GM21576 (cell line): ENCODE results near the gene SARDH.
"Not testable (repeated sequence)": the region's sequence is repeated elsewhere in the genome, so short reads cannot be mapped to it uniquely, and the experiment has no call there.

Source experiments
- ATAC-seq: cut with Tn5 transposase; IDR thresholded peaks from one replicate; pipeline ENCODE4 v1.9.1; 2021; ENCODE audit warnings: mild to moderate bottlenecking, moderate library complexity; ENCODE audit not compliant: unreplicated experiment

SARDH gene

GRCh38 chr9:133635533-133636531 lies 102.3 kb downstream of the SARDH start, which contains the start of gene DBH:
Gene DBH (plus strand): TSS chr9:133636363. CDS start chr9:133636372, 9 bp downstream.
- no peak for ATAC-seq

- no peak for ATAC-seq
Observed at GRCh38 chr9:133635098-133635497, 103.1 kb downstream of the SARDH start.

DNA sequence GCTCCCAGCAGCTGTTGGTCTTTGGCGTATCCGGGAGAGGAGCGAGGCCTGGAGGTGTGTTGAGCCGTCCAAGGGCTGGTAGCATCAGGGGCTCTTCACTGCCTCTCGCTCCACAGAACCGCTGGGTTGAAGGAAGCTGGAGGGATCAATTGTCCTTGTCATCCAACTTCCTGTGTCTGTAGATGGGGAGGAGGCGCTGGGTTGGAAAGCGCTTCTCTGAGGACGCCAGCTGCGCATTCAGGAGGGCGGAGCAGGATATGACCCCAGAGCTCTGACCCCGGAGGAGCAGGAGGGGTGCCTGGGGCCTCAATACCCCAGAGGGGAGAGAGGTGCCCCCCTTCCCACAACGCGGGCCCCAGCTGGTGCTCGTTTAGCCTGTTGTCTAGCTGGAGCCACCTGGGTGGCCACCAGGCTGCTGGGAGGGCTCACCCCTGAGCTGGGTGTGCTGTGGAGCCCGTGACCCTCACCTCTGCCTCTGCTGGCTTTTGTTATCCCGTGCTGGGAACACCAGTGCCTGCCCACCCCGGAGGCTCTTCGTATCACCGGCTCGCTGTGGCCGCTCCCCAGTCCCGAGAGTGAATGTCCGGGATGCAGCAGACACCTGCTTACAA lies 104.0 kb downstream of the SARDH start:
- ATAC-seq, result no peak

GRCh38 chr9:133633681-133634080 lies 104.5 kb downstream of the SARDH start:
- ATAC-seq, result no peak

GRCh38 chr9:133632806-133633680 lies 105.1 kb downstream of the SARDH start:
- ATAC-seq, result no peak

DNA sequence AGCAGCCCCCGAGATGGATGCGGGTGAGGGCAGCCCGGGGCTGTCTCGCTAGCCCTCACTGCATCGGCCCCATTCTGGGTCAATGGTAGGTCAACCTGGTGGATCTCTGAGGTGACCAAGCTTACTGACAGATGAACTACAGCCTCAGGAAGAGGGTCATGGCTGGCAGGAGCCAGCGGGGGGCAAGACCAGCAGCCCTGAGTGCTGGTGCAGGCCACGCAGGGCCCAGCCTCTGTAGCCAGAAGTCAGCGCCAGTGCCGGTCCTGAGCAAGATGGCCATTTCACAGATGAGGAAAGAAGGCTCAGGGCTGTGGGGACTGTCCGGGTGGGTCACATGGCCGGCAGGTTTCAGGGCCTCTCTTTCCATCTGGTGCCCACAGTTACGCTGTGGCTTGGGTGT lies 107.0 kb downstream of the SARDH start:
- ATAC-seq, result no peak

DNA sequence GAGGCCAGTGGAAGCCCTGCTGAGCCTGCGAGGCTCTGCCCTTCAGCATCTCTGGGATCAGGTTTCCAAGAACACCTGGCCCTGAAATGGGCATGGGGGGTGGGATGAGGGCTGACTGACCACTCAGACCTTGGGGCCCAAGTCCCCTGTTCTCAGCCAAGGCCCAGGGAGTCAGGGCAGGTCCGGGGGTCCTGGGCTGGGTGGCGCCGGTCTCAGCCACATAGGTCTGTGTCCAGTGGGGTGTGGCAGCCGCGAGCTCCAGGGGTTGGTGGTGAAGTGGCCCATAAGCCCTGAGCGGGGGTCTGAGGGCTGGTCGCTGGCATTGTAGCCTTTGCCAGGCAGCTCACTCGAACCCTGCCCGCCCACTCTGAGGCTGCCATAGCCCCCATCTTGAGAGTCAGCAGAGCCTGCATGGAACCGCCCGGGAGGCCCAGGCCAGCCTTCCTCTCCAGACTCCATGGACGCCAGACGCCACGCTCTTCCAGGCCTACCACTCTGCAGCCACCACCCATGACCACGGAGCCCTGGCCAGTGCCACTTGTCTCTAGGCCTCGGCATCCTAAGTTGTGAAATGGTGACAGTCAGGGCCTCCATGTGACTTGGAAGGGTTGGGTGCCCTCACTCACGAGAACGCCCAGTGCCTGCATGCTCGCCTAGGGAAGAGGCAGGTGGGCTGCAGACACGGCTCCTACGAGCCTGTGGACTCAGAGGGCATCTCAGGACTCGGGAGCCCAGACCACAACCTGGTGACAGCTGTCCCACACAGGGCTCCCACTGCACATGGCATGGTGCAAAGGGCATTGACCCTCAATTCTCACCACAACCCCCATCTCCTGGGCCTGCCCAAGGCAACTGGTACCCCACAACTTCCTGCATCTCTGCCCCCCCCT lies 108.7 kb downstream of the SARDH start:
- no peak for ATAC-seq

DNA sequence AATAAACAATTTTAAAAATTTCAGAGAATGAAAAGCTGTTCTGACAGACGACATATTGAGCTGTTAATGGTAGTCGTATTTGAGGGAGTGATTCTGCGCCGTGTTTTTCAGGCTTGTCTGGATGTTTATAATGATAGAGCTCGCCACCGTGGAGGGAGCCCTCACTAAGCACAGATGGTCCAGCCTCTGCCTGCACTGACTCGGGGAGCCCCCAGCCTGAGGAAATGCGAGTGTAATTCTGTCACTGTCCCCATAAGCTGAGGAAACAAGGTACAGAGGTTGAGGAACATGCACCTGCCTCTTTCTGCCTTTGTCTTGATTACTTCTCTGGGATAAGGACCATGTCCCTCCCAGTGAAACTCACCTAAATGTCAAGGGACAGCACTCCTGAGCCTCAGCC lies 109.4 kb downstream of the SARDH start:
- ATAC-seq, result no peak

- no peak for ATAC-seq
Observed at GRCh38 chr9:133627341-133627740, 110.8 kb downstream of the SARDH start.

DNA sequence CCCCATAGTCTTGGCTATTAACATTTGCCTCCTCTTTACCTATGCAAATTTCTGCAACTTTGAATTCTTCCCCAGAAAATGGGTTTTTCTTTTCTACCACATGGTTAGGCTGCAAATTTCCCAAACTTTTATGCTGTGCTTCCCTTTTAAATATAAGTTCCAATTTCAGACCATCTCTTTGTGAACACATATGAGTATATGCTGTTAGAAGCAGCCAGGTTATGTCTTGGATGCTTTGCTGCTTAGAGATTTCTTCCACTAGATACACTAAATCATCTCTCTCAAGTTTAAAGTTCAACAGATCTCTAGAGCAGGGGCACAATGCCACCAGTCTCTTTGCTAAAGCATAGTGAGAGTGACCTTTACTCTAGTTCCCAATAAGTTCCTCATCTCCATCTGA lies 112.1 kb downstream of the SARDH start:
- not testable (repeated sequence) for ATAC-seq

DNA sequence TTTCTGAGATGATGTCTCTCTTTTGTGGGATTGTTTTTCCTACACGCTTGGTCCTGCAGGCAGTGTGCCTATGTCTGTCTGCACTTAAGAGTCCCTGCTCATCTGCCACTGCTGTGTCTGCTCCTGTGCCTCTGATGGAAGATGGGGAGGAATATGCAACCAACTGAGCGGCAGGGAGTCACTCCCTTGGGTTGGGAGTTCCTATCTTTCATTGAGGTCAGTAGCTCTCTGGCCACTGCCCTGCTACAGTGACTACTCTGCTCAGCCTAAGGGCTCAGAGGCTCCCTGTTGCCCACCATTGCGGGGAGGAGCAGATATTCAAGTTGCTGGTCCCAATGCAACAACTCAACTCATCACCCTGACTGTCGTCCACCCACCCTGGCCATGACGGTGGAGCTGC lies 115.6 kb downstream of the SARDH start:
- no peak for ATAC-seq

DNA sequence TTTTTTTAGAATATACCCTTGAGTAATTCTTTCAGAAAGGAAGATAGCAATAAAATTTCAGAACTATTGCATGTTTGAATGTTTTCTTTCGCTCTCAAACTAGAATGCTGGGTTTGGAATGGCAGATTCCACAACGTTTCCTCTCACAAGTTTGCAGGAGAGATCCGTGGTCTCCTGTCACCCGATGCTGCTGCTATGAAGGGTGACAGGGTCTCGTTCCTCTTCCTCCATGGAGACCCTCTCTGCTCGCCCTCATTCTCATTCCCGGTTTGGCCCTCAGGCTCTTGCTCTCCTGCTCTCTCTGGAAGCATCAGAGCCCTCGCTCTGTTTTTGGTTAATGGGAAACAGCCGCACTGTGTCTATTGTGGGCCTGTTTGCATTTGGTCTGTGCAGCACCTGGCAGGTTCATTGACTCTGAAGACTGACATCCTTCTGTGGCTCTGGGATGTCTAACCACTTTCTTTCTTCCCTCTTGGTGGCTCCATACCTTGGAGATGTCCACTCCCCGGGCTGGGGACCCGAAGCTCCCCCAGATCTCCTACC lies 116.4 kb downstream of the SARDH start:
- ATAC-seq, result no peak

GRCh38 chr9:133619791-133620190 lies 118.4 kb downstream of the SARDH start:
- ATAC-seq, result no peak

GRCh38 chr9:133618726-133619125 lies 119.4 kb downstream of the SARDH start:
- ATAC-seq, result no peak

DNA sequence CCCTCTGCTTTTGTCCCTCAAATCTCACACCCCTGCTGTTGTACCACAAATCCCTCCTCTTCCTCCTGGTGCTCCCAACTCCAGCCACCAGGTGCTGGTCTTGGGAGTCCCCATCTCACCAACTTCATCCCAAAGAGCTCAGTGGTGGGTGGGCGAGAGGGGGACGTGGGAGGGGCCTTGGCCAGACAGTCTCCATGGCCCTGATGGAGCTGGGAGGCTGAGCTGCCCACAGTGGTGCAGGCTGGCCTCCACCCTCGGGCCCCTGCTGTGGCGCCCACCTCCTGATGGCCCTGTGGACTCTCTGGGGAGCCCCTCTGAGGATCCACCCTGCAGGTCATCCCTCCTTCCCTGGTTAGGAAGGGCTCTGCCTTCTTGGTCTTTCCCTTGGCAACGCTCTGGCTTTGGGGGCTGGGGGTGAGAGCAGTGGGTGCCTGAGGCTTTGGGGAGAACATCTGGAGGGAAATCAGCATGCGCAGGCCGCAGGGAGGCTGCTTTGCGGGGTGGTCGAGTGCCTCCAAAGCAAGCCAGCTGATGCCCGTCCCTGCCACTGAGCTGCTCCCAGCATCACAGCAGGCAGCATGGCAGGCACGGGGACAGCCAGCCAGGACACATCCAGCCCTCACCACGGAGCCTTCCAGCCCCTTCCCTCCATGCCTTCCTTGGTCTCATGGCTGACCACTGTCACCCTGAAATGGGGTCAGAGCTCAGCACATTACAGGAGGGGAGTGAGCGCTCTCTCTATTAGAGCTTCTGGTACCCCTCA lies 121.3 kb downstream of the SARDH start:
- no peak for ATAC-seq

DNA sequence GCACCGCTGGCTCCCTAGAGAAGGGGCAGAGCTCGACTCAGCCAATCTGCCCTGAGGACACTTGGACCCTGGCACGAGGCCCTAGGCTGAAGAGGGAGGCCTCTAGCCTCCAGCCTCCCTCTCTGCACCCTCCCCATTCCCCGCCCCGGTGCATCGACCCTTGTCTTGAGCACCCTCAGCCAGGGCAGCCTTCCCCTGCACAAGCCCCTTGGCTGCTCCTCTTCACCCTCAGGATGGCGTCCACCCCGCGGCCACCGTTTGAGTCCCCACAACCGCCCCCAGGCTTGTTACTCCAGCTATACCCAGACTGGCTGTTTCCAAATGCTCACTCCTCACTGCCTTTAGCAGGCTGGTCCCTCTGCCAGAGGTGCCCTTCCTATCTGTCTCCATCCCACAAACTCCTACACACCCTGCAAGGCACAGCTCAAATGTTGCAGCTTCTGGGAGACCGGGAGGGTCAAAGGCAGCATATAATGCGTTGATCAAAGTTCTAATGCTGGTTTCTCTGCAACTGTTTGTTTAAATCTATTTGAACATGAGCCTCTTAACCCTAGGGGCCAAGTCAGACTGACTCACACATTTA lies 122.5 kb downstream of the SARDH start:
- ATAC-seq, result no peak

DNA sequence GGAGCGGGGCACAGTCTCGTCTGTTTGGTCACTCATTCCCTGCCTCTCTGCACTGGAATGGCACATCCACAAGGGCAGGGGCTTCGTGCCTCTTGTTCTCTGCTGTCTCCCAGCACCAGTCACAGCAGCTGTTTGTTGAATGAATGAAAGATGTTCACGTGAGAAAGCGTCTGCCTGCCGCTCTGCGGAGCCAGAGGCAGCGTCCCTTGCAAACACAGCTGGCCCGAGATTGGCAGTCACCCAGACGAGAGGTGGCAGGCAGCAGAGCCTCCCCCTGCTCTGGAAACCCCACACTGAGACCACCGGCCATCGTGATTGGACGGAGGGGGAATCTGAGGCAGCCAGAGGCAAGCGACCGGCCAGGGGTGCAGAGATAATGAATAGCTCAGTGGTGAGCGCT lies 123.0 kb downstream of the SARDH start:
- ATAC-seq, result no peak

- ATAC-seq, result no peak
Observed at GRCh38 chr9:133614678-133615077, 123.5 kb downstream of the SARDH start.

DNA sequence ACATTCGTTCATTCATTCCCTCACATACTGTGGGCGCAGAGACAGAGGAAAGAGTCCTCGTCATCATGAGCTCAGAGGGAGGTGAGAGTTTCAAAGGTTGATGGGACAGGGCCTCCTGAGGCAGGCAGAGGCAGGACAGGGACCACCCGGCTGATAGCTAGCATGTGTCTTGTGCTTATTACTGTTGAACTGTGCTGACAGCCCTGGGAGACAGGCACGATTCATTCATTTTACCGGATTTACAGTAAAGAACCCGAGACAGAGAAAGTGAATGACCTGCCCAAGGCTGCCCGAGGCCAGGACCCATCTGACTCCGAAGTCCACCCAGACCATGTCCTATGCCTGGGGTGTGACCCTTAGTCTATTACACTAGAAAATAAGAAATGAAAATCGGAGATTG lies 124.1 kb downstream of the SARDH start:
- no peak for ATAC-seq
